Left lung (tissue), 10 donors: ENCODE data around the gene SIL1. TPM values are rescaled to one million over a fixed set of nuclear protein-coding genes. Genes with fewer than 3 reads are reported as not detected.

Experiments
- ATAC-seq: fragments of 200-7000 bp; cut with Tn5 transposase; one replicate; pipeline ENCODE4 v1.9.1; 2020; ENCODE audit warnings: moderate library complexity
- DNase-seq, 4 donors: peaks; one replicate each; pipeline ENCODE4 v3.0.0-alpha.2; 2013 to 2020
- H3K27ac ChIP-seq, 2 donors: fragments of 200-600 bp; sonication (generic) in 1 of 2; one replicate each; pipeline versions ENCODE4 v1.5.0 to v1.8.0; 2020 to 2021
- H3K27me3 ChIP-seq, 2 donors: fragments of 200-600 bp; sonication (generic) in 1 of 2; one replicate each; pipeline versions ENCODE4 v1.5.0 to v1.8.0; 2020 to 2021
- H3K36me3 ChIP-seq, 2 donors: fragments of 200-600 bp; sonication (generic) in 1 of 2; one replicate each; pipeline versions ENCODE4 v1.5.0 to v1.8.0; 2020 to 2021
- H3K4me1 ChIP-seq, 2 donors: fragments of 200-600 bp; one replicate each; pipeline ENCODE4 v1.8.0; 2021
- H3K4me3 ChIP-seq, 2 donors: fragments of 200-600 bp; sonication (generic) in 1 of 2; one replicate each; pipeline versions ENCODE4 v1.5.0 to v1.8.0; 2020 to 2021; ENCODE audit warnings: mild to moderate bottlenecking in 1 of 2
- H3K9me3 ChIP-seq, 2 donors: fragments of 200-600 bp; sonication (generic) in 1 of 2; one replicate each; pipeline versions ENCODE4 v1.5.0 to v1.8.0; 2020 to 2021
- CTCF ChIP-seq, 2 donors: fragments of 200-600 bp; sonication (generic) in 1 of 2; IDR thresholded peaks; one replicate each; pipeline versions ENCODE4 v1.5.0 to v1.8.0; 2021; ENCODE audit warnings: antibody characterized with exemption in 2 of 2
- intact Hi-C, 2 donors: fragments of 100-400 bp; cut with DNase I; formaldehyde crosslinking; loops; one replicate each; pipeline versions ENCODE4 v1.11.2 to v1.14.2; 2022
- polyA plus RNA-seq, 6 donors: library from polyadenylated mRNA; unstranded; fragments of 120-200 nt; gene quantifications; one replicate each; pipeline ENCODE4 v1.2.1, GENCODE V29; 2013; ENCODE audit not compliant: insufficient read length in 6 of 6
- total RNA-seq, 2 donors: library from RNA; stranded (reverse); fragmentation: NEBNext Ultra II Directional; extraction: Animal tissue kit (Norgen Biotek cat#: 25700); gene quantifications; one replicate each; pipeline ENCODE4 v1.2.1, GENCODE V29; 2021
- donor health status: DM: no; HTN: yes; CAD: no.
- donor health status: DM: no; HTN: no; CAD: no.

Gene SIL1
- total and polyA plus RNA-seq, 8 donors = 28.8 to 71.7 (median 37.3) TPM

DNA sequence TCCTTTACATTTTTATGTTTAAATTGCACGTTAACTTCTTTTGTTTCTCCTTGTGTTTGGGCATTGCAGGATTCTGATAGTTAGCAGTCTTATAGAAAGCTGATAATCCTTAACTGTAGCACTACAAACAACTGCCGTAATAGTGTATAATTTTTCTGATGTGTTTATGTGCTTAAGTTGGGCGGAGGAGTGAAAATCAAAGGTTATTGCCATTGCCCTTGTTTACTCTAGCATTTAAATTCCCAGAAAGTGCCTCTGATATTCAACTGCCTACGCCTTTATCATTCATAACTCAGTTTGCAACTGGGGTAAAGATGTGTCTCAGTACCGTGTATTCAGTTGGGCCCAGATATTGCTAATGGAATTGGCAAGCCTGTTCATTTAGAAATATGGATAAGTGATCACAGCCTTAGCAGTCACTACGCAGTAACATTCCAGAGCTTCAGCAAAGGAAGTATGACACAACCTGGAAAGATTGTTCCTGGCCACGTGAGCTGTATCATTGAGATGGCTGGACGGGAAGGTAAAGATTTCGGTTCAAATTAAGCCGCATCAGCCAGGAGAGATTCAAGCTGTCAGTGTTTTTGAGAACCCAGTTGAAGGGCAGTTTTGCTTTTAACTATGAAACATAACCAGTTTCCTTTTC, 294.9 kb downstream of the SIL1 start:
- DNase-seq (no peak), ATAC-seq (no peak)
- Histone ChIP-seq H3K36me3 (peaks cover 0 to 66% of the 10 kb centered on the region in 2 donors), H3K27me3 (no peaks in the 10 kb centered on the region), H3K4me3 (no peak overlapping the region), H3K9me3 (no peaks in the 10 kb centered on the region), H3K27ac (no peak overlapping the region), H3K4me1 (peaks cover 0 to 24% of the 10 kb centered on the region in 2 donors)
- intact Hi-C loops = no loop called here
- TF ChIP-seq CTCF (IDR thresholded peaks at IDR 0.05) = no peak

DNA sequence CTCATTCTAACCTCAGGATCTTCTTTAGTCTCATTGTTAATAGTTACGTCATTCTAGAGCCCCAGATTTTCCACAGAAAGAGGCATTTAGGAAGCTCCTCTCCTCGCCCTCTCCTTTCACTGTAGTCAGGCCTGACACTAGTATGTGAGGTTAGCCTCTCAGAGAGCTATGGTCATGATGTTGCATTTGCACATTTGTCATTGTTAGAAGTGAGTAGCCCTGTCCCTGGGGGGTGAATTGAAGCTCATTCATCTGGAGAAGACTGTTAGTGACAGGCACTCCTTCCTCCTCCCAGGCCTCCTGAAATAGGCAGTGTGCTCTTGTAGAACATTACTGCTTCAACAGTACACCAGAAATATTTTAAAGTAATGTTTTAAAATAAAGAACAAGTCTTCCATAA, 296.5 kb downstream of the SIL1 start:
- no peak for ATAC-seq
- no peak for DNase-seq
- Histone ChIP-seq H3K9me3 (no peaks in the 10 kb centered on the region), H3K27ac (no peak overlapping the region), H3K4me3 (no peak overlapping the region), H3K27me3 (no peaks in the 10 kb centered on the region), H3K36me3 (peaks cover 0 to 54% of the 10 kb centered on the region in 2 donors), H3K4me1 (peaks cover 0 to 24% of the 10 kb centered on the region in 2 donors)
- TF ChIP-seq CTCF (IDR thresholded peaks at IDR 0.05) = no peak
- intact Hi-C loops = no loop called here

DNA sequence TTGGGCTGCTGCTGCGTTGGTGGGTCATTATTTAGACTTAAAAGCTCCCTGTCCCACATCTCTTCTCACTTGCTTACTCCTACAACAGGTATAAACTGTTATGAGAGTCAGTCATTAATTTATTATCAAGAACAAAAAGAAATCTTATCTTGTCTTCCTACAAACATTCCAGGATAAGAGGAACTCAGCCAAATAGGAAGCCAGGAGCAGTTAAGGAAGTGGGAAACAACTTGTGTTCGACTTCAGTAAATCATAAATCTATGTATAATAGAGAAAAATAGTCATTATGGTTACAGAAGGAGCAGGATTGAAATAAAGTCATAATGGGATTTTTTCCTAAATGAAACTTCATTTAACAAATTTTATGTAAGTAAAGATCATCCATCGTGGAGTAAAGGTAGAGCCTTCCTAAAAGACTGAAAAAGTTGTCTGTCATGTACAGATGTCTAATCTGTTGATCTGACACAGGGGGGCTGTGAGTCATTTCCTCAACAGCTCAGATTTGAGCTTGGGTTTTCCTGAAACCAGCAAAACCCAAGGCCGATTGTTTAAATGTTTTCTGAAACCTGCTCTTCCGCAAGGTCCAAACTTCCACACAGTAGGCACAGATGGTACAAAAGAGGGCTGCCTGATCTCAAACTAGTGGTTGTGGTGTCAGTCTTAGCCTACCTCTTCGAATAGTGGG, 297.7 kb downstream of the SIL1 start:
- H3K4me3 ChIP-seq = no peak overlapping the region
- peaks cover 0 to 24% of the 10 kb centered on the region in 2 donors for H3K4me1 ChIP-seq
- H3K9me3 ChIP-seq = no peaks in the 10 kb centered on the region
- H3K27ac ChIP-seq = peak overlapping the region in 1 of 2 donors; percentile 45
- peaks cover 0 to 42% of the 10 kb centered on the region in 2 donors for H3K36me3 ChIP-seq
- no peak for DNase-seq
- ATAC-seq = no peak
- H3K27me3 ChIP-seq = no peaks in the 10 kb centered on the region
- TF ChIP-seq CTCF (IDR thresholded peaks at IDR 0.05) = no peak
- intact Hi-C loops = no loop called here

GRCh38 chr5:138898742-138899141, 299.4 kb downstream of the SIL1 start:
- H3K27ac ChIP-seq = no peak overlapping the region
- intact Hi-C loops = no loop called here
- H3K27me3 ChIP-seq = no peaks in the 10 kb centered on the region
- peaks cover 0 to 30% of the 10 kb centered on the region in 2 donors for H3K36me3 ChIP-seq
- H3K4me3 ChIP-seq = no peak overlapping the region
- no peak for TF ChIP-seq CTCF (IDR thresholded peaks at IDR 0.05)
- peaks cover 0 to 24% of the 10 kb centered on the region in 2 donors for H3K4me1 ChIP-seq
- ATAC-seq (no peak), DNase-seq (no peak)
- H3K9me3 ChIP-seq = no peaks in the 10 kb centered on the region

- Histone ChIP-seq H3K4me3 (no peak overlapping the region), H3K4me1 (peaks cover 0 to 24% of the 10 kb centered on the region in 2 donors), H3K27me3 (no peaks in the 10 kb centered on the region), H3K9me3 (no peaks in the 10 kb centered on the region), H3K27ac (no peak overlapping the region), H3K36me3 (peaks cover 0 to 29% of the 10 kb centered on the region in 2 donors)
- DNase-seq (no peak), ATAC-seq (no peak)
- intact Hi-C loops = no loop called here
- TF ChIP-seq CTCF (IDR thresholded peaks at IDR 0.05) = no peak
Observed at GRCh38 chr5:138898299-138898698, 299.9 kb downstream of the SIL1 start.
